Adrenal gland (tissue), 12 donors: ENCODE results near the gene ARHGEF38. TPM values are rescaled to one million over a fixed set of nuclear protein-coding genes. Genes with fewer than 3 reads are reported as not detected.

Experiments used
- DNase-seq, 7 donors: peaks; one replicate each; pipeline ENCODE4 v3.0.0-alpha.2; 2019 to 2020
- H3K27ac ChIP-seq, 5 donors: fragments of 200-600 bp; sonication (generic) in 4 of 5; 1 replicate in 3 of 5; 2 replicates in 2 of 5; pipeline versions ENCODE4 v1.5.1 to v1.8.0; 2016 to 2020; ENCODE audit warnings: mild to moderate bottlenecking in 1 of 5
- H3K27me3 ChIP-seq: fragments of 200-600 bp; 2 replicates; pipeline ENCODE4 v1.8.0; 2021
- H3K36me3 ChIP-seq, 2 donors: fragments of 200-600 bp; replicated peaks in 1 of 2; 1 replicate in 1 of 2; 2 replicates in 1 of 2; pipeline versions ENCODE4 v1.5.1 to v1.8.0; 2018 to 2022
- H3K4me1 ChIP-seq, 2 donors: fragments of 200-600 bp; replicated peaks in 1 of 2; 1 replicate in 1 of 2; 2 replicates in 1 of 2; pipeline versions ENCODE4 v1.5.1 to v1.8.0; 2018 to 2021
- H3K4me3 ChIP-seq, 4 donors: fragments of 200-600 bp; sonication (generic) in 3 of 4; one replicate each; pipeline ENCODE4 v1.5.1; 2016 to 2018
- H3K9me3 ChIP-seq, 3 donors: fragments of 200-600 bp; sonication (generic) in 1 of 3; replicated peaks in 1 of 3; 1 replicate in 2 of 3; 2 replicates in 1 of 3; pipeline versions ENCODE4 v1.5.1 to v1.8.0; 2016 to 2021
- CTCF ChIP-seq, 6 experiments: fragments of 450-650 bp in 4 of 6; fragments of 200-600 bp in 2 of 6; sonication (generic) in 1 of 6; IDR thresholded peaks; 1 replicate in 5 of 6; 2 replicates in 1 of 6; pipeline versions ENCODE4 v1.5.1 to v1.8.0; 2016 to 2021; ENCODE audit warnings: antibody characterized with exemption in 6 of 6, mild to moderate bottlenecking in 2 of 6, moderate library complexity in 1 of 6
- POLR2A ChIP-seq, 2 donors: fragments of 450-650 bp; IDR thresholded peaks; one replicate each; pipeline ENCODE4 v1.6.1; 2017; ENCODE audit warnings: antibody characterized with exemption in 2 of 2, mild to moderate bottlenecking in 2 of 2, moderate library complexity in 1 of 2
- WGBS, 4 donors: extraction: QIAGEN DNeasy Blood & Tissue Kit in 2 of 4; methylation state at CpG; one replicate each; pipeline versions ENCODE4 v1.1.5 to v1.1.7; 2013 to 2017; 5-methylcytosine and 5-hydroxymethylcytosine counted together
- intact Hi-C, 2 donors: fragments of 100-400 bp; cut with DNase I; formaldehyde crosslinking; loops; one replicate each; pipeline versions ENCODE4 v1.14.1 to v1.15.0; 2022 to 2023
- polyA plus RNA-seq, 3 donors: library from polyadenylated mRNA; stranded (reverse); fragments of 200-250 nt in 2 of 3; fragments of 350-450 nt in 1 of 3; fragmentation: Illumina TruSeq in 1 of 3; extraction: RNeasy Lipid Tissue Mini Kit (QIAGEN cat#74804) in 1 of 3; gene quantifications; one replicate each; pipeline ENCODE4 v1.2.3, GENCODE V29; 2013 to 2014
- total RNA-seq, 9 donors: library from RNA; depleted of rRNA in 4 of 9; stranded (reverse); fragments of >200 nt in 4 of 9; fragments of 120-200 nt in 1 of 9; fragmentation: NEBNext Ultra II Directional in 1 of 9; extraction: Animal tissue kit (Norgen Biotek cat#: 25700) in 1 of 9; gene quantifications; one replicate each; pipeline versions ENCODE4 v1.1.0 to v1.2.4, GENCODE V29; 2013 to 2023
- donor health status: healthy with polysubstance abuse.
- donor health status: Bipolar disorder and iron deficiency.
- donor health status: DM: yes; HTN: yes; CAD: no.
- donor health status: DM: no; HTN: no; CAD: no.
- donor health status: DM: no; HTN: no; CAD: no.
- donor health status: DM: yes; HTN: yes; CAD: no.

The ARHGEF38 gene
- total and polyA plus RNA-seq, 12 donors = not detected

GRCh38 chr4:105546086-105546485 is 6.3 kb upstream of the ARHGEF38 start:
- no peaks in the 10 kb centered on the region for H3K27me3 ChIP-seq
- H3K9me3 ChIP-seq = no peaks in the 10 kb centered on the region
- H3K36me3 ChIP-seq = no peaks in the 10 kb centered on the region
- TF ChIP-seq POLR2A (IDR thresholded peaks at IDR 0.05) (no peak), CTCF (IDR thresholded peaks at IDR 0.05) (no peak)
- H3K4me3 ChIP-seq = no peak overlapping the region
- no peak for DNase-seq
- no peaks in the 10 kb centered on the region for H3K4me1 ChIP-seq
- H3K27ac ChIP-seq = no peak overlapping the region
- intact Hi-C loops = no loop called here

- TF ChIP-seq POLR2A (IDR thresholded peaks at IDR 0.05) = no peak
- no peak for TF ChIP-seq CTCF (IDR thresholded peaks at IDR 0.05)
- H3K27ac ChIP-seq = no peak overlapping the region
- DNase-seq = no peak
- intact Hi-C loops = no loop called here
- no peaks in the 10 kb centered on the region for H3K27me3 ChIP-seq
- H3K36me3 ChIP-seq = no peaks in the 10 kb centered on the region
- no peaks in the 10 kb centered on the region for H3K4me1 ChIP-seq
- no peak overlapping the region for H3K4me3 ChIP-seq
- no peaks in the 10 kb centered on the region for H3K9me3 ChIP-seq
Observed at GRCh38 chr4:105547769-105548168, 4.7 kb upstream of the ARHGEF38 start.

- 75 to 91% (median 89%) methylated on average over 1 of the region's 1 CpG for WGBS, 4 donors
- no peaks in the 10 kb centered on the region for H3K36me3 ChIP-seq
- H3K27ac ChIP-seq = no peak overlapping the region
- H3K9me3 ChIP-seq = no peaks in the 10 kb centered on the region
- no peak for DNase-seq
- no peak overlapping the region for H3K4me3 ChIP-seq
- no peaks in the 10 kb centered on the region for H3K27me3 ChIP-seq
- intact Hi-C loops = no loop called here
- TF ChIP-seq POLR2A (IDR thresholded peaks at IDR 0.05) (no peak), CTCF (IDR thresholded peaks at IDR 0.05) (no peak)
- H3K4me1 ChIP-seq = no peaks in the 10 kb centered on the region
Observed at GRCh38 chr4:105548483-105548882, 3.9 kb upstream of the ARHGEF38 start.

- Histone ChIP-seq H3K9me3 (no peaks in the 10 kb centered on the region), H3K36me3 (no peaks in the 10 kb centered on the region), H3K27me3 (no peaks in the 10 kb centered on the region), H3K27ac (no peak overlapping the region), H3K4me3 (no peak overlapping the region), H3K4me1 (no peaks in the 10 kb centered on the region)
- DNase-seq = no peak
- intact Hi-C loops = no loop called here
- TF ChIP-seq CTCF (IDR thresholded peaks at IDR 0.05) (no peak), POLR2A (IDR thresholded peaks at IDR 0.05) (no peak)
- 61 to 74% (median 71%) methylated on average over 3 of the region's 3 CpGs for WGBS, 4 donors
Observed at GRCh38 chr4:105550641-105551040, 1.8 kb upstream of the ARHGEF38 start.
